CD4-positive, alpha-beta T cell treated with Interleukin-1 beta for 1 hour (primary cell): ENCODE measurements around the gene TNS4.

Experiments
- DNase-seq, 2 donors: peaks; one replicate each; pipeline ENCODE4 v3.0.0-alpha.2; 2020 to 2022

The TNS4 gene

GRCh38 chr17:40535924-40536294 is 34.5 kb upstream of the TNS4 start:
- no peak for DNase-seq

- no peak for DNase-seq
Measured at GRCh38 chr17:40535438-40535837, 34.0 kb upstream of the TNS4 start.

- no peak for DNase-seq
Measured at GRCh38 chr17:40534371-40535189, 33.2 kb upstream of the TNS4 start.

- no peak for DNase-seq
Measured at GRCh38 chr17:40533896-40534295, 32.5 kb upstream of the TNS4 start.

- no peak for DNase-seq
Measured at GRCh38 chr17:40532520-40533253, 31.3 kb upstream of the TNS4 start.

- peak; percentile 80 for DNase-seq
Measured at GRCh38 chr17:40531051-40531991, 29.9 kb upstream of the TNS4 start.

GRCh38 chr17:40530531-40530994 is 29.1 kb upstream of the TNS4 start:
- no peak for DNase-seq

GRCh38 chr17:40529991-40530390 is 28.6 kb upstream of the TNS4 start:
- DNase-seq, result no peak

GRCh38 chr17:40528692-40529417 is 27.4 kb upstream of the TNS4 start:
- peak in 1 of 2 donors; percentile 43 for DNase-seq

GRCh38 chr17:40526668-40527067 is 25.2 kb upstream of the TNS4 start:
- DNase-seq, result no peak

GRCh38 chr17:40525294-40525693 is 23.9 kb upstream of the TNS4 start:
- DNase-seq, result no peak

- DNase-seq, result no peak
Measured at GRCh38 chr17:40524243-40524965, 23.0 kb upstream of the TNS4 start.

GRCh38 chr17:40522961-40523310 is 21.5 kb upstream of the TNS4 start:
- no peak for DNase-seq

- DNase-seq, result no peak
Measured at GRCh38 chr17:40522250-40522960, 21.0 kb upstream of the TNS4 start.

- no peak for DNase-seq
Measured at GRCh38 chr17:40520991-40521453, 19.6 kb upstream of the TNS4 start.

GRCh38 chr17:40519089-40519775 is 17.8 kb upstream of the TNS4 start:
- DNase-seq, result no peak

GRCh38 chr17:40518401-40519088 is 17.1 kb upstream of the TNS4 start:
- no peak for DNase-seq

- no peak for DNase-seq
Measured at GRCh38 chr17:40517981-40518380, 16.6 kb upstream of the TNS4 start.

GRCh38 chr17:40517286-40517662 is 15.9 kb upstream of the TNS4 start:
- no peak for DNase-seq
